Esophagus (tissue), 2 donors: ENCODE measurements around the gene TMEM86A. TPM values are rescaled to one million over a fixed set of nuclear protein-coding genes. Genes with fewer than 3 reads are reported as not detected.
"Not testable (repeated sequence)": the region's sequence is repeated elsewhere in the genome, so short reads cannot be mapped to it uniquely, and the experiment has no call there.

Experiments used
- H3K27ac ChIP-seq, 2 donors: one replicate each; pipeline ENCODE4 v1.5.1; 2013; ENCODE audit warnings: low read depth in 2 of 2, mild to moderate bottlenecking in 2 of 2, inconsistent platforms in 1 of 2, low read length in 1 of 2, moderate library complexity in 1 of 2
- H3K27me3 ChIP-seq, 2 donors: one replicate each; pipeline ENCODE4 v1.6.1; 2013; ENCODE audit warnings: low read length in 2 of 2, control low read depth in 1 of 2, mild to moderate bottlenecking in 1 of 2; ENCODE audit not compliant: insufficient read depth in 2 of 2, control insufficient read depth in 1 of 2
- H3K36me3 ChIP-seq, 2 donors: one replicate each; pipeline ENCODE4 v1.6.1; 2013; ENCODE audit warnings: low read length in 1 of 2; ENCODE audit not compliant: control insufficient read depth in 2 of 2, insufficient read depth in 2 of 2
- H3K4me1 ChIP-seq, 2 donors: one replicate each; pipeline ENCODE4 v1.6.1; 2013; ENCODE audit warnings: low read length in 1 of 2; ENCODE audit not compliant: control insufficient read depth in 2 of 2, insufficient read depth in 2 of 2
- H3K4me3 ChIP-seq, 2 donors: one replicate each; pipeline ENCODE4 v1.5.1; 2013; ENCODE audit warnings: low read length in 2 of 2, mild to moderate bottlenecking in 2 of 2, low read depth in 1 of 2, moderate library complexity in 1 of 2
- H3K9me3 ChIP-seq, 2 donors: one replicate each; pipeline ENCODE4 v1.6.1; 2013; ENCODE audit warnings: mild to moderate bottlenecking in 2 of 2, low read depth in 1 of 2, low read length in 1 of 2, moderate library complexity in 1 of 2; ENCODE audit not compliant: control insufficient read depth in 2 of 2, insufficient read depth in 1 of 2
- WGBS, 2 donors: extraction: QIAGEN DNeasy Blood & Tissue Kit; methylation state at CpG; one replicate each; pipeline ENCODE4 v1.1.7; 2013; 5-methylcytosine and 5-hydroxymethylcytosine counted together
- polyA plus RNA-seq, 2 donors: library from polyadenylated mRNA; stranded (reverse); fragments of 200-250 nt; gene quantifications; one replicate each; pipeline ENCODE4 v1.2.3, GENCODE V29; 2013
- donor health status: healthy with polysubstance abuse.
- donor health status: Bipolar disorder and iron deficiency.

The TMEM86A gene, protein sequence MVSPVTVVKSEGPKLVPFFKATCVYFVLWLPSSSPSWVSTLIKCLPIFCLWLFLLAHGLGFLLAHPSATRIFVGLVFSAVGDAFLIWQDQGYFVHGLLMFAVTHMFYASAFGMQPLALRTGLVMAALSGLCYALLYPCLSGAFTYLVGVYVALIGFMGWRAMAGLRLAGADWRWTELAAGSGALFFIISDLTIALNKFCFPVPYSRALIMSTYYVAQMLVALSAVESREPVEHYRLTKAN
- polyA plus RNA-seq, result 1 to 10 TPM in 1 of 2 donors, under 1 TPM in 1; 0.78 to 5.5 TPM

GRCh38 chr11:18698341-18699268 lies at the start of gene TMEM86A:
TMEM86A (plus strand) TSS chr11:18698779; CDS start chr11:18698887, 108 bp downstream.
- peak within 1 kb of the TSS; percentile 52 to 63 for H3K27ac ChIP-seq
- 0 to 1% methylated on average over 79 to 98 of the region's 98 CpGs for WGBS, 2 donors
- H3K4me1 ChIP-seq, result no peaks in the 10 kb centered on the region
- no peaks in the 10 kb centered on the region for H3K27me3 ChIP-seq
- H3K9me3 ChIP-seq, result no peaks in the 10 kb centered on the region
- H3K36me3 ChIP-seq, result no peaks in the 10 kb centered on the region
- peak within 1 kb of the TSS; percentile 70 to 75 for H3K4me3 ChIP-seq

DNA sequence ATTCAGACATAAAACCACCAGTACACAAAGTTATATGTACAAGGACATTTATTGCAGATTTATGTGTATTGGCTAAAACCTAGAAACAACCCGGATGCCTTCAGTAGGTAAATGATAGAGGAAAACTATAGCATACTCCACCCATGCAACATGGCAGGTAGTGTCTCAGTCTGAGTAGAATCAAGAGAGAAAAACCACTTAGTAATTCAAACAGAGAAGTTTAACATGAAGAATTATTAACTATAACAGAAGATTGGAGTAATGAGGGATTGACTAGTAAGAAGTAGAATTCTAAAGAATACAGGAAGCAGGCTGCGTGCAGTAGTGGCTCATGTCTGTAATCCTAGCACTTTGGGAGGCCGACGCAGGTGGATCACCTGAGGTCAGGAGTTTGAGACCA lies 48.2 kb upstream of the TMEM86A start:
- H3K27ac ChIP-seq, result no peak overlapping the region
- WGBS, 2 donors, result 66 to 79% methylated on average over 4 of the region's 4 CpGs
- H3K27me3 ChIP-seq, result no peaks in the 10 kb centered on the region
- no peaks in the 10 kb centered on the region for H3K4me1 ChIP-seq
- no peak overlapping the region for H3K4me3 ChIP-seq
- H3K9me3 ChIP-seq, result no peaks in the 10 kb centered on the region
- H3K36me3 ChIP-seq, result no peaks in the 10 kb centered on the region

DNA sequence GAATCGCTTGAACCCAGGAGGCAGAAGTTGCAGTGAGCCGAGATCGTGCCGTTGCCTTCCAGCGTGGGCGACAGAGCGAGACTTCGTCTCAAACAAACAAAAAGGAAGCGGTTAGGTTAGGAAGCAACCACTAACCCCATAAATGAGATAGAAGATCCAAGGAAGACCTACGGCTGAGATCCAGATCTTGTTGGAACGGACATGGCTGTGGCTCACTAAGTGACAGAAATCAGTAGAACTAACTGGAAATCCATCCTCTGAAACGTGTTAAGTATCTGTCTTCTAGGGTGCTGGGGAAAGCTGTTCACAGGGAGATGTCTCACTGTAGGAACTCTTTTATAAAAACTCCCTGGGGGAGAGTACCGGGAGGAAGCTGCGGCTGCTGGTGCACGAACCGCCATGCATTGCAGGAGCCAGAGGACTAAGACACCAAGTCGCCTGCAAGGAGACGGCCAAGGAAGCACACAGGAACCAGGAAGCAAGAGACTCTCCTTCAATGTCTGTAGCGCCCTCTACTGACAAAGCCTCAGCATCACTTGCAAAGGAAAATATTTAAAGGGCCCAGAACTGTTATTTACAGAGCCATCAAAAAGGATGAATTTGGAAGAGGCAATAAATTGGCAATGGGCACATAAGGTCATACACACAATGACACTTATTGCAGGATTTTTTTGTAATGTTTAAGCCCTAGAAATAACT lies 47.6 kb upstream of the TMEM86A start:
- WGBS, 2 donors, result 74 to 75% methylated on average over 19 of the region's 19 CpGs
- Histone ChIP-seq H3K4me1 (no peaks in the 10 kb centered on the region), H3K27ac (no peak overlapping the region), H3K27me3 (no peaks in the 10 kb centered on the region), H3K36me3 (no peaks in the 10 kb centered on the region), H3K4me3 (no peak overlapping the region), H3K9me3 (no peaks in the 10 kb centered on the region)

DNA sequence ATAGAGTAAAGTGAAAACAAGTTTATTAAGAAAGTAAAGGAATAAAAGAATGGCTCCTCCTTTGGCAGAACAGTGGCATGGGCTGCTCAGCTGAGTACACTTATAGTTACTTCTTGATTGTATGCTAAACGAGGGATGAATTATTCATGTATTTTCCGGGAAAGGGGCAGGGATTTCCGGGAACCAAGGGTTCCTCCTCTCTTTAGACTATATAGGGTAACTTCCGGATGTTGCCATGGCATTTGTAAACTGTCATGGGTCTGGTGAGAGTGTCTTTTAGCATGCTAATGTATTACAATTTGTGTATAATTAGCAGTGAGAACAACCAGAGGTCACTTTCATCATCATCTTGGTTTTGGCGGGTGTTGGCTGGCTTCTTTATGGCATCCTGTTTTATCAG lies 40.9 kb upstream of the TMEM86A start:
- Histone ChIP-seq H3K27ac (no peak overlapping the region), H3K36me3 (no peaks in the 10 kb centered on the region), H3K4me1 (no peaks in the 10 kb centered on the region), H3K9me3 (no peaks in the 10 kb centered on the region), H3K4me3 (no peak overlapping the region), H3K27me3 (no peaks in the 10 kb centered on the region)
- 85 to 88% methylated on average over 5 of the region's 5 CpGs for WGBS, 2 donors

DNA sequence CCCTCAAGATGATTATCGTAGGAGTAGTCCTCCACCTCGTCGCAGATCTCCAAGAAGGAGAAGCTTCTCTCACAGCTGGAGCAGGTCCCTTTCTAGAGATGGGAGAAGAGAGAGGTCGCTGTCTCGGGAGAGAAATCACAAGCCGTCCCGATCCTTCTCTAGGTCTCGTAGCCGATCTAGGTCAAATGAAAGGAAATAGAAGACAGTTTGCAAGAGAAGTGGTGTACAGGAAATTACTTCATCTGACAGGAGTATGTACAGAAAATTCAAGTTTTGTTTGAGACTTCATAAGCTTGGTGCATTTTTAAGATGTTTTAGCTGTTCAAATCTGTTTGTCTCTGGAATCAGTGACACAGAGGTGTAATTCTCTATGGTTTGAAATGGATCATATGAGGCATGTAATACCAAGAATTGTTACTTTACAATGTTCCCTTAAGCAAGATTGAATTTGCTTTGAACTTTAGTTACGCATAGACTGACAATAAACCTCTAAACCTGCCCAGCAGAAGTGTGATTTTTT lies 33.2 kb upstream of the TMEM86A start:
- not testable (repeated sequence) for H3K36me3 ChIP-seq, H3K9me3 ChIP-seq, H3K4me1 ChIP-seq, H3K27ac ChIP-seq, H3K4me3 ChIP-seq, H3K27me3 ChIP-seq
- 61 to 87% methylated on average over 10 of the region's 10 CpGs for WGBS, 2 donors

DNA sequence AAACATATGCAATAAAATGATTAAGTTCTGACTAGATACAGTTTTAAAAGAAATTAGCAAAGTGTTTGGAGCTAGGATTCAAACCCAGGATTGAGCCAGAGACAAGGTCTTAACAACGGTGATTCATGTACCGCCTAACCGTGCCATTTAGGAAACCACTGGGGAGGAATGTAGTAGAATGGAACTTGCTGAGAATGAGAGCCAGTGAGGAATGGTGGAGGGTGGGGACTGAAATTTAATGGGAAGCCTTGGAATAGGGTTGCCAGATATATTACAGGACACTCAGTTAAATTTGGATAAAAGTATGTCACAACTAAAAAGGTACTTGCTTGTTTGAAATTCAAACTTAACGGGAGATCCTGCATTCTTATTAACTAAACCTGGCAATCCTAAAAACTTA lies 30.4 kb upstream of the TMEM86A start:
- 82% methylated on average over 4 of the region's 4 CpGs for WGBS, 2 donors

GRCh38 chr11:18669219-18669596 lies 29.4 kb upstream of the TMEM86A start:
- WGBS, 2 donors, result 15 to 20% methylated on average over 2 of the region's 2 CpGs
- H3K27me3 ChIP-seq, result no peaks in the 10 kb centered on the region

More for the DNA sequence above, 30.4 kb upstream of the TMEM86A start:
- Histone ChIP-seq H3K4me1 (no peaks in the 10 kb centered on the region), H3K4me3 (no peak overlapping the region), H3K9me3 (no peaks in the 10 kb centered on the region), H3K27ac (no peak overlapping the region), H3K36me3 (no peaks in the 10 kb centered on the region), H3K27me3 (no peaks in the 10 kb centered on the region)

GRCh38 chr11:18669711-18670110 lies 28.9 kb upstream of the TMEM86A start:
- Histone ChIP-seq H3K4me1 (no peaks in the 10 kb centered on the region), H3K4me3 (no peak overlapping the region), H3K9me3 (no peaks in the 10 kb centered on the region), H3K27me3 (no peaks in the 10 kb centered on the region), H3K27ac (peak overlapping the region in 1 of 2 donors; percentile 13), H3K36me3 (no peaks in the 10 kb centered on the region)
- WGBS, 2 donors, result 56 to 77% methylated on average over 4 of the region's 4 CpGs

More at GRCh38 chr11:18669219-18669596, 29.4 kb upstream of the TMEM86A start:
- H3K4me3 ChIP-seq, result no peak overlapping the region
- H3K4me1 ChIP-seq, result no peaks in the 10 kb centered on the region
- no peak overlapping the region for H3K27ac ChIP-seq
- H3K9me3 ChIP-seq, result no peaks in the 10 kb centered on the region
- no peaks in the 10 kb centered on the region for H3K36me3 ChIP-seq

DNA sequence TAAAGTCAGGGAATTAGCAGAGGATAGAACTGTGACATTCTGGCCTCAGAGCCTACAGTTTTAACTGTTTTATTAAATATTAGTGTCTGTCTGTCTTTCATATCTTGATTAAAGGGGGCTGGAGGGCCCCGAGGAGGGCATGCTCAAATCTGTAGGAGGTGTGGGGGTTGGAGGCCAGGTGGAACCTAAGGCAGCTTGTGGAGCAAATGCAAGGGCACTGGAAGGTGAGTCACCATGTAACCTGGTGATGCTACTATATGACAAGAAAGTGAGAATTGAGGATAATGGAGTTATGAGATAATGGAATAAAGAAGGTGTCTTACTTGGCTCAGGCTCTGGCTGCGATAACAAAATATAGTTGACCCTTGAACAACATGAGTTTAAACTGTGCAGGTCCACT lies 27.3 kb upstream of the TMEM86A start:
- Histone ChIP-seq H3K9me3 (no peaks in the 10 kb centered on the region), H3K4me1 (no peaks in the 10 kb centered on the region), H3K27ac (no peak overlapping the region), H3K36me3 (no peaks in the 10 kb centered on the region), H3K27me3 (no peaks in the 10 kb centered on the region), H3K4me3 (no peak overlapping the region)
- WGBS, 2 donors, result 80 to 83% methylated on average over 2 of the region's 2 CpGs
